ENCODE data around the gene C11orf68.

DNA sequence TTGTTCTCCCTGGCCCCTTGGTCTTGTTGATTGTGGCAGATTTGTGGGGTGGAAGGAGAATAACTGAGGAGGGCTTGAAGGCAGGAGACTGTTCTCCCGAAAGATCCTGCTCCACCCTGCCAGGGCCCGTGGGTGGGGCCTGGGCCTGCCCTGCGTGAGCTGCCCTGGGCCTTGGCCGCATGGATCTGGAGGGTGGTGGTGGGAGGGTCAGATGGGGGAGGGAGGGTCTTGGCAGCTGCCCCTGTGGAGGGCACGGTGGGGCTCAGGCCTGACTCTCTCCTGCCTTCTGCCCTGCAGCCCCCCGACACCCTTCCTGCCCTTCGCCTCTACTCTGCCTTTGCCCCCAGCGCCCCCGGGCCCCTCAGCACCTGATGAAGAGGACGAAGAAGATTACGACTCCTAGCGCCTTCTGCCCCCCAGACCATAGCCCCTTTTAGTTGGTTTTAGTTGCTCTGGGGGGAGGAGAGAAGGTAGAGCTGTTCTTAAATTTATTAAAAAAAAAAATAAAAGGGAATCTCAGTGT, 2.2 kb upstream of the C11orf68 start:
- TF ChIP-seq POLR2A (IDR thresholded peaks at IDR 0.05): no peak
- TF ChIP-seq CTCF (IDR thresholded peaks at IDR 0.05 in 4 of 5, conservative IDR thresholded peaks at IDR 0.05 in 1 of 5): no peak
